ENCODE data around the gene MOCS3. TPM values are rescaled to one million over a fixed set of nuclear protein-coding genes. Genes with fewer than 3 reads are reported as not detected.

MOCS3 gene
- total and polyA plus RNA-seq, 10 of the 15 experiments (the other 5 are each of a cell fraction or from before 2014, with no cell fraction given) = 0.87 to 5.9 (median 3.6) TPM

- Histone ChIP-seq H3K4me2 (ENCODE audit: control insufficient read depth, insufficient read depth) (peak overlapping the region; percentile 15; the same call in 1 of the 2 replicates), H3K4me1 (ENCODE audit: control insufficient read depth, insufficient read depth, low read length) (no peaks in the 10 kb centered on the region; the same call in 1 of the 2 replicates), H2AFZ (ENCODE audit: control insufficient read depth, low read depth, low read length) (no peak overlapping the region), H3K9me3 (replicated peaks; ENCODE audit: control insufficient read depth, insufficient read depth, low read length) (no peaks in the 10 kb centered on the region), H3K9ac (ENCODE audit: control insufficient read depth, insufficient read depth, low read length) (no peak overlapping the region), H3K27ac (ENCODE audit: control insufficient read depth, insufficient read depth) (no peak overlapping the region), H3K79me2 (ENCODE audit: control insufficient read depth, insufficient read depth, low read length) (peaks cover 89% of the 10 kb centered on the region), H4K20me1 (ENCODE audit: control insufficient read depth, insufficient read depth) (no peaks in the 10 kb centered on the region), H3K27me3 (replicated peaks in 1 of 2; ENCODE audit: control insufficient read depth in 2 of 2, insufficient read depth in 2 of 2, low read length in 1 of 2) (no peaks in the 10 kb centered on the region), H3K36me3 (ENCODE audit: control insufficient read depth in 2 of 2, insufficient read depth in 2 of 2, low read length in 1 of 2) (peaks cover 2 to 26% of the 10 kb centered on the region in 2 experiments), H3K4me3 (peak overlapping the region; percentile 45)
- TF ChIP-seq LARP7 (IDR thresholded peaks at IDR 0.05) = no peak
- TF ChIP-seq BCL11A (IDR thresholded peaks at IDR 0.05; ENCODE audit: low read depth, low read length) = no peak
- in situ Hi-C loops (cut with MboI) = no loop called here
- FAIRE-seq = no peak
- intact Hi-C loops (cut with micrococcal nuclease; ENCODE audit: unreplicated experiment) = no loop called here
- CTCF ChIA-PET = interaction anchor here (1.1 to 13.0 kb wide), 9 partner anchors 9 to 132 kb away, joined by 3 to 336 read pairs (median 44); partner anchors contain the start of genes BCAS4, DPM1 and MOCS3
- 0% methylated on average over 1 of the region's 1 CpG for WGBS (ENCODE audit: insufficient coverage, insufficient replicate concordance, low lambda C conversion rate, missing lambda C conversion rate)
- RAD21 ChIA-PET (ENCODE audit: unreplicated experiment) = interaction anchor here (0.6 to 7.6 kb wide), 11 partner anchors 9 to 1216 kb away, joined by 3 to 125 read pairs (median 6); partner anchors contain the start of genes BCAS4, DPM1 and MOCS3
- SMC1A ChIA-PET (ENCODE audit: uncharacterized antibody, unreplicated experiment) = interaction anchor here (0.9 to 8.2 kb wide), 8 partner anchors 11 to 133 kb away, joined by 3 to 90 read pairs (median 6); partner anchors contain the start of gene BCAS4
- POLR2A ChIA-PET = interaction anchor here (0.6 to 6.0 kb wide), 5 partner anchors 11 to 132 kb away, joined by 3 to 67 read pairs (median 5); partner anchors contain the start of gene BCAS4
- DNase-seq (ENCODE audit: low read depth, low spot score) = no peak
- BruUV-seq (replicated peaks) = no TSS peak
- no peak for ATAC-seq
Observed at GRCh38 chr20:50926530-50926929, 32.1 kb upstream of the MOCS3 start.

GRCh38 chr20:50928469-50928868 is 30.1 kb upstream of the MOCS3 start:
- ChIA-PET POLR2A (interaction anchor here (0.9 to 6.0 kb wide), 10 partner anchors 12 to 134 kb away, joined by 3 to 67 read pairs (median 4); partner anchors contain the start of gene BCAS4), CTCF (interaction anchor here (0.7 to 13.0 kb wide), 16 partner anchors 9 to 179 kb away, joined by 3 to 336 read pairs (median 16); partner anchors contain the start of genes BCAS4, DPM1 and MOCS3), SMC1A (ENCODE audit: uncharacterized antibody, unreplicated experiment) (interaction anchor here (0.7 to 8.2 kb wide), 19 partner anchors 8 to 135 kb away, joined by 3 to 90 read pairs (median 7); partner anchors contain the start of genes BCAS4, DPM1 and MOCS3), RAD21 (ENCODE audit: unreplicated experiment) (interaction anchor here (0.9 to 7.6 kb wide), 12 partner anchors 9 to 138 kb away, joined by 3 to 125 read pairs (median 9); partner anchors contain the start of gene BCAS4)
- Histone ChIP-seq H3K27me3 (replicated peaks in 1 of 2; ENCODE audit: control insufficient read depth in 2 of 2, insufficient read depth in 2 of 2, low read length in 1 of 2) (no peaks in the 10 kb centered on the region), H3K4me1 (ENCODE audit: control insufficient read depth, insufficient read depth, low read length) (peaks cover 5% of the 10 kb centered on the region; the same call in 1 of the 2 replicates), H3K79me2 (ENCODE audit: control insufficient read depth, insufficient read depth, low read length) (peaks cover 71% of the 10 kb centered on the region), H3K36me3 (ENCODE audit: control insufficient read depth in 2 of 2, insufficient read depth in 2 of 2, low read length in 1 of 2) (peaks cover 2 to 20% of the 10 kb centered on the region in 2 experiments), H3K9me3 (replicated peaks; ENCODE audit: control insufficient read depth, insufficient read depth, low read length) (no peaks in the 10 kb centered on the region), H3K9ac (ENCODE audit: control insufficient read depth, insufficient read depth, low read length) (peak overlapping the region; percentile 57; the same call in 1 of the 2 replicates), H3K4me3 (peak overlapping the region; percentile 77), H3K4me2 (ENCODE audit: control insufficient read depth, insufficient read depth) (peak overlapping the region; percentile 80), H2AFZ (ENCODE audit: control insufficient read depth, low read depth, low read length) (no peak overlapping the region), H4K20me1 (ENCODE audit: control insufficient read depth, insufficient read depth) (no peaks in the 10 kb centered on the region), H3K27ac (ENCODE audit: control insufficient read depth, insufficient read depth) (peak overlapping the region; percentile 33; the same call in 1 of the 2 replicates)
- BruUV-seq (replicated peaks) = no TSS peak
- 64% methylated on average over 5 of the region's 5 CpGs for WGBS (ENCODE audit: insufficient coverage, insufficient replicate concordance, low lambda C conversion rate, missing lambda C conversion rate)
- no peak for DNase-seq (ENCODE audit: low read depth, low spot score)
- no peak for FAIRE-seq
- intact Hi-C loops (cut with micrococcal nuclease; ENCODE audit: unreplicated experiment) = no loop called here
- TF ChIP-seq HDAC2 (IDR thresholded peaks at IDR 0.05) (no peak), CTCF (IDR thresholded peaks at IDR 0.05 in 2 of 3, conservative IDR thresholded peaks at IDR 0.05 in 1 of 3; ENCODE audit: control insufficient read depth in 2 of 3, extremely low read depth in 1 of 3, insufficient read depth in 1 of 3, low read depth in 3 of 3, low read length in 3 of 3) (peak; percentile 7 to 52 (median 23); a peak in 2 of 6 replicates), SIX5 (IDR thresholded peaks at IDR 0.05; ENCODE audit: low read depth, low read length, severe bottlenecking) (no peak), YBX1 (IDR thresholded peaks at IDR 0.05) (no peak), YY1 (IDR thresholded peaks at IDR 0.05; ENCODE audit: low read depth, low read length) (0 out of 2 replicates have a peak, but pooled peaks have one; percentile 15), ZNF687 (IDR thresholded peaks at IDR 0.05) (0 out of 2 replicates have a peak, but pooled peaks have one; percentile 17), PAX8 (IDR thresholded peaks at IDR 0.05) (no peak), POLR2A (IDR thresholded peaks at IDR 0.05; ENCODE audit: low read depth, low read length) (no peak; the same call in 1 of the 2 replicates)
- in situ Hi-C loops (cut with MboI) = no loop called here
- peak; percentile 64 for ATAC-seq
